Thymus (tissue), 11 donors: ENCODE data around the gene PDZD2. TPM values are rescaled to one million over a fixed set of nuclear protein-coding genes. Genes with fewer than 3 reads are reported as not detected.

ENCODE experiments used
- DNase-seq, 9 donors: peaks; one replicate each; pipeline ENCODE4 v3.0.0-alpha.2; 2013; ENCODE audit warnings: low spot score in 9 of 9, low read depth in 6 of 9, missing footprints in 1 of 9
- H3K27ac ChIP-seq, 2 donors: one replicate each; pipeline ENCODE4 v1.5.1; 2013; ENCODE audit warnings: control low read depth in 1 of 2, low read depth in 1 of 2, low read length in 1 of 2, mild to moderate bottlenecking in 1 of 2, moderate library complexity in 1 of 2
- H3K27me3 ChIP-seq, 2 donors: one replicate each; pipeline ENCODE4 v1.5.1; 2013; ENCODE audit warnings: low read length in 1 of 2; ENCODE audit not compliant: control insufficient read depth in 2 of 2, insufficient read depth in 1 of 2
- H3K36me3 ChIP-seq, 2 donors: one replicate each; pipeline ENCODE4 v1.5.1; 2013; ENCODE audit warnings: low read length in 1 of 2, mild to moderate bottlenecking in 1 of 2, moderate library complexity in 1 of 2; ENCODE audit not compliant: control insufficient read depth in 2 of 2, insufficient read depth in 2 of 2
- H3K4me1 ChIP-seq, 2 donors: one replicate each; pipeline ENCODE4 v1.5.1; 2013; ENCODE audit warnings: low read length in 2 of 2; ENCODE audit not compliant: control insufficient read depth in 2 of 2, insufficient read depth in 2 of 2
- H3K4me3 ChIP-seq, 2 donors: one replicate each; pipeline ENCODE4 v1.5.1; 2013; ENCODE audit warnings: low read length in 2 of 2, control low read depth in 1 of 2, mild to moderate bottlenecking in 1 of 2
- H3K9me3 ChIP-seq, 2 donors: one replicate each; pipeline ENCODE4 v1.5.1; 2013; ENCODE audit warnings: low read length in 1 of 2, mild to moderate bottlenecking in 1 of 2; ENCODE audit not compliant: control insufficient read depth in 2 of 2, insufficient read depth in 1 of 2
- WGBS: extraction: QIAGEN DNeasy Blood & Tissue Kit; methylation state at CpG from one replicate; pipeline ENCODE4 v1.1.7; 2013; 5-methylcytosine and 5-hydroxymethylcytosine counted together
- polyA plus RNA-seq: library from polyadenylated mRNA; stranded (reverse); fragments of 200-250 nt; gene quantifications from one replicate; pipeline ENCODE4 v1.2.3, GENCODE V29; 2013
- total RNA-seq: library from RNA; stranded (reverse); fragments of 120-200 nt; gene quantifications from one replicate; pipeline ENCODE4 v1.2.4, GENCODE V29; 2013
- donor health status: healthy.

The PDZD2 gene
- total and polyA plus RNA-seq, 2 donors: 4.4 to 6.8 TPM

DNA sequence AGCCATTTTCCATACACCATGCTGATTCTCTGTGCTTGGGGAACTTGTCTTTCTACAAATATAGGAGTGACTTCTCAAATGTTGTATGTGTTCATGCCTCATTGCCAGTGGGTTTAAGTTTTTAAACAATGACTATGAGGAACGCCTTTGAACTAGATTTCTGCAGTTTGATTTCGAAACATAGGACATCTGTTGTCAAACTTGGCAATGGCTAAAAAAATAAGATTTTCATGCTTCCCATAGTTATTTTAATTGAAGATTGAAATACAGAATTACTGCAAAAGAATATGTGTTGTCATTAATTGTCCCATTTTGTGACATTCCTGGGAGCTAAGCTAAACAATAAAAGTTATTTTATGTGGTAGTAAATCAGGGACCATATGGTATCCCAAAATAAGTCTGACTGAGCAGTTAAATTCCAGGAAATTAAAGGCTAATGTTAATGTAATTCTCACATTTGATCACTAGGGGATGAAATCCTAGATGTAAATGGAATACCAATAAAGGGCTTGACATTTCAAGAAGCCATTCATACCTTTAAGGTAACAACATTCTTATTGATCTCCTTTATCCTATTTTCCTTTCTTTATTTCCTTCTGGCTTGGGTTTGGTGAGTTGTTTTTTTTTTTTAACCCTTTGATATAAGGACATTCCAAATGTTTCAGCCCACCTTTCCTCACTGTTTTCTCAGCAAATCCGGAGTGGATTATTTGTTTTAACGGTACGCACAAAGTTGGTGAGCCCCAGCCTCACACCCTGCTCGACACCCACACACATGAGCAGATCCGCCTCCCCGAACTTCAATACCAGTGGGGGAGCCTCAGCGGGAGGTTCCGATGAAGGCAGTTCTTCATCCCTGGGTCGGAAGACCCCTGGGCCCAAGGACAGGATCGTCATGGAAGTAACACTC, 418.5 kb downstream of the PDZD2 start:
- H3K27me3 ChIP-seq: no peaks in the 10 kb centered on the region
- no peak overlapping the region for H3K4me3 ChIP-seq
- no peaks in the 10 kb centered on the region for H3K4me1 ChIP-seq
- WGBS: 97% methylated on average over 12 of the region's 12 CpGs
- H3K36me3 ChIP-seq: no peaks in the 10 kb centered on the region
- no peak overlapping the region for H3K27ac ChIP-seq
- no peak for DNase-seq
- H3K9me3 ChIP-seq: no peaks in the 10 kb centered on the region

DNA sequence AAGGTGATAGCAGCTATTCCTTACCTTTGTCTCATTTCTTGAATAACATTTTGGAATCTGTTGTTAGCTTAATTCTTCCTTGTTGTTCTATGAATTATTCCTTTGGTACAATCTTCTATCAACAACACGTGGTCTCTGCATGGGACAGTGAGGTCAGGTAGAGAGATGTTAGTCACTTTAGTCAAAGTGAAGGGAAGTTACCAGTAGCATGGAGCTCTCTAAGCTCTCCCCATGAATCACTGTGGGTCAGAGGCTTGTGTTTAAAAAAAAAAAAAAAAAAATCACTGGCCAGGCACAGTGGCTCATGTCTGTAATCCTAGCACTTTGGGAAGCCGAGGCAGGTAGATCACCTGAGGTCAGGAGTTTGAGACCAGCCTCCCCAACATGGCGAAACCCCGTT, 419.2 kb downstream of the PDZD2 start:
- no peak for DNase-seq

DNA sequence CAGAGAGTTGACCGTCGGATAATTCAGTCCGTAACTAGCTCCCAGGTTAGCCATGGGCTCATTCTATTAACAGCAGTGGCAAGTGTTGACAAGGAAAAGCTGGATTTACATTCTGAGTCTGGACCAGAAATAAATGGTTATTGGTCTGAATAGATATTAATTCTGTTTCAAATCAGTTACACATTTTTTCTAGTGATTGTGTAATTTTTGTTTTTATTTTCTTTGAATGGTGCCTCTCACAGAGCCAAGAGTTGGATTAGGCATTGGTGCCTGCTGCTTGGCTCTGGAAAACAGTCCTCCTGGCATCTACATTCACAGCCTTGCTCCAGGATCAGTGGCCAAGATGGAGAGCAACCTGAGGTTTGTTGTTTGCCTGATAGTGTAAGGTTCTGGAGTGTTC, 420.1 kb downstream of the PDZD2 start:
- H3K36me3 ChIP-seq: no peaks in the 10 kb centered on the region

More for the DNA sequence above, 419.2 kb downstream of the PDZD2 start:
- no peaks in the 10 kb centered on the region for H3K36me3 ChIP-seq
- H3K27me3 ChIP-seq: no peaks in the 10 kb centered on the region
- WGBS: 92% methylated on average over 4 of the region's 4 CpGs
- no peak overlapping the region for H3K27ac ChIP-seq
- no peaks in the 10 kb centered on the region for H3K4me1 ChIP-seq
- no peaks in the 10 kb centered on the region for H3K9me3 ChIP-seq
- no peak overlapping the region for H3K4me3 ChIP-seq

DNA sequence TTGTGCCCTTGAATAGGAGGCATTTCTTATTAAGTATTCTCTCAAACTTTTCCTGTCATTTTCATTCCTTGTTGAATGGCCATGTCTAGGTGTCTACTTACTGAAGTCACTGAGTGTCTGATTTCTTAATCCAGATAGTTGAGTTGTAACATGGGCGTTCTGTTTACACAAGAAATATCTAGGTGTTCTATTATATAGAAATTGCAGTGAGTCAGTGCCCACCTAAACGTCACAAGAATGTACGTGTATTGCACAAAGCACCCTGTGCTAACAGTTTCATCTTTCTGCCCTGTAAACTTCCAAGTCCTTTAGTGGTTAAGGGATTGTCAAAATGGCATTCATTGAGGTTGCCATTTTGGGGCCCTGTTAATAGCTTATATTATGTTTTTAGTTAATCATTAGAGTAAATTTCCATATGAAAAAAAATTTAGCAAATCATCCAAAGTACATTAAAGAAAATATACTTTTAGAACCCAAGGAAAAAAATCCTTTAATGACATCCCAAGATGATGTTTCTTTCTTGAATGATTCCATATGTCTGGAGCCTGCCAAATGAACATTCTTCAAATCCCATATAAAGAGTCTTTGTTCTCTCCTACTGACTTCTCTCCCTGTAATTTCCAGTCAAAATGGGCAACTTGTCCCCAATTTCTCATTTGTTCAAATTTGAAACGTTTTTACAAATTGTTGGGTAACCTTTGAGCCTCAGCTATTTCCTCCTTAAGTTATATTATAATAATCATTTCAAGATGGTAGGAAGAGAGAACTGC, 421.0 kb downstream of the PDZD2 start:
- H3K36me3 ChIP-seq: no peaks in the 10 kb centered on the region
- no peak for DNase-seq
- no peak overlapping the region for H3K27ac ChIP-seq
- H3K9me3 ChIP-seq: no peaks in the 10 kb centered on the region
- no peaks in the 10 kb centered on the region for H3K27me3 ChIP-seq
- no peaks in the 10 kb centered on the region for H3K4me1 ChIP-seq
- 93% methylated on average over 4 of the region's 4 CpGs for WGBS
- H3K4me3 ChIP-seq: no peak overlapping the region

More for the DNA sequence above, 420.1 kb downstream of the PDZD2 start:
- Histone ChIP-seq H3K4me1 (no peaks in the 10 kb centered on the region), H3K9me3 (no peaks in the 10 kb centered on the region), H3K4me3 (no peak overlapping the region), H3K27ac (no peak overlapping the region), H3K27me3 (no peaks in the 10 kb centered on the region)
- WGBS: 98% methylated on average over 3 of the region's 3 CpGs
- DNase-seq: no peak

- Histone ChIP-seq H3K36me3 (no peaks in the 10 kb centered on the region), H3K27me3 (no peaks in the 10 kb centered on the region)
These were observed 422.3 kb downstream of the PDZD2 start for GRCh38 chr5:32061236-32061635.

DNA sequence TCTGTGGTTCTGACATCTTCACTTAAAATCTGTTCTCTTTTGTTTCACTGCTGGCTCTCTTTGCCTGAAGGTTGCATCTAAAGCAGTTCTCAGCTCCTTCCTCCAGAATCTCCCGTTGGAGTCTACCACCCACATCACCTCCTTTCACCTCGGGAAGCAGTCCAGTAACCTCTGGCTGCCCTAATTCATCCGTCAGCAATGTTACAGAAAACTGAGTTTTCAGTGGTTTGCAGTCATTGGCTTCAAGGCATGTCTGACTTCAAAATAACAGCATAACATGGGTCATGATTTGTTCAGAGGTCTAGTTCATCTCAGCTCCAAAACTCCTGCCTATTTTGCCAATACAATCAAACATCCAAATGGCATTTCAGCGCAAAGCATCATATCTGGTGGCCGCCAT, 427.5 kb downstream of the PDZD2 start:
- Histone ChIP-seq H3K36me3 (no peaks in the 10 kb centered on the region), H3K27me3 (no peaks in the 10 kb centered on the region), H3K4me1 (no peaks in the 10 kb centered on the region), H3K9me3 (no peaks in the 10 kb centered on the region), H3K27ac (peak overlapping the region in 1 of 2 donors; percentile 31), H3K4me3 (no peak overlapping the region)
- DNase-seq: no peak
- WGBS: 99% methylated on average over 5 of the region's 5 CpGs

More at GRCh38 chr5:32061236-32061635, 422.3 kb downstream of the PDZD2 start:
- Histone ChIP-seq H3K4me1 (no peaks in the 10 kb centered on the region), H3K4me3 (no peak overlapping the region), H3K27ac (no peak overlapping the region), H3K9me3 (no peaks in the 10 kb centered on the region)
- WGBS: 68% methylated on average over 2 of the region's 2 CpGs
- no peak for DNase-seq

- H3K9me3 ChIP-seq: no peaks in the 10 kb centered on the region
- no peak for DNase-seq
- H3K4me3 ChIP-seq: no peak overlapping the region
- no peaks in the 10 kb centered on the region for H3K36me3 ChIP-seq
- WGBS: 95% methylated on average over 5 of the region's 5 CpGs
- H3K27me3 ChIP-seq: no peaks in the 10 kb centered on the region
- no peaks in the 10 kb centered on the region for H3K4me1 ChIP-seq
- H3K27ac ChIP-seq: no peak overlapping the region
These were observed 429.0 kb downstream of the PDZD2 start for GRCh38 chr5:32067774-32068470.

DNA sequence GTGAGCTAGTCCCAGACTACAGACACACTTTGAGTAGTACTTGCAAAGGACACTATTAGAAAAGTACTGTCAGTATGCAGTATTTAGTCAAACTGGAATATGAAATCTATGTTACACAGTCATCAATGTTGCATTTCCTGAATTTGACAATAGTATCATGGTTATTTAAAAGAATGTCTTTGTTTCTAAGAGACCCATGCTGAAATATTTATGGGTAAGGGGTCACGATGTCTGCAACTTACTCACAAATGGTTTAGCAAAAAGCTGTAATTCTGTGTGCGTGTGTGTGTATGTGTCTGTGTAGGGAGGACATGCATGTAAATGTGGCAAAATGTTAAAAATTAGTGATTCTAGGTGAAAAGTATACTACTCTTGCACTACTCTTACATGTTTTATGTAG, 429.6 kb downstream of the PDZD2 start:
- Histone ChIP-seq H3K27ac (no peak overlapping the region), H3K36me3 (no peaks in the 10 kb centered on the region), H3K9me3 (no peaks in the 10 kb centered on the region), H3K4me3 (no peak overlapping the region), H3K4me1 (no peaks in the 10 kb centered on the region), H3K27me3 (no peaks in the 10 kb centered on the region)
- DNase-seq: no peak
- 98% methylated on average over 2 of the region's 2 CpGs for WGBS

GRCh38 chr5:32069396-32069795, 430.5 kb downstream of the PDZD2 start:
- no peaks in the 10 kb centered on the region for H3K36me3 ChIP-seq
- H3K27ac ChIP-seq: no peak overlapping the region
- H3K4me3 ChIP-seq: no peak overlapping the region
- H3K27me3 ChIP-seq: no peaks in the 10 kb centered on the region
- no peaks in the 10 kb centered on the region for H3K4me1 ChIP-seq
- H3K9me3 ChIP-seq: peaks cover 0 to 5% of the 10 kb centered on the region in 2 donors
- WGBS: 98% methylated on average over 3 of the region's 3 CpGs
- no peak for DNase-seq
